ENCODE data around the gene MSANTD4.
"Not testable (repeated sequence)": the region's sequence is repeated elsewhere in the genome, so short reads cannot be mapped to it uniquely, and the experiment has no call there.

DNA sequence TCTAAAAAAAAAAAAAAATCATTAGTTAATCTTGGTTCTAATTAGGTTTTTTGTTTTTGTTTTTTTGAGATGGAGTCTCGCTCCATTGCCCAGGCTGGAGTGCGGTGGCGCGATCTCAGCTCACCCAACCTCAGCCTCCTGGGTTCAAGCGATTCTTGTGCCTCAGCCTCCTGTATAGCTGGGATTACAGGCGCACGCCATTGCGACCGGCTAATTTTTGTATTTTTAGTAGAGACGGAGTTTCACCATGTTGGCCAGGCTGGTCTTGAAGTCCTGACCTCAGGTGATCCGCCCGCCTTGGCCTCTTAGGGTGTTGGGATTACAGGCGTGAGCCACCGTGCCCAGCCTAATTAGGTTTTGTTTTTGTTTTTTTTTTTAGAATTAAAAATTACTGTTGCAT, 36.3 kb upstream of the MSANTD4 start:
- TF ChIP-seq CTCF, POLR2A (IDR thresholded peaks at IDR 0.05): not testable (repeated sequence)

Measured in transverse colon (tissue), 3 donors.